C4-2B (cell line): ENCODE results near the gene COG5.

Experiments
- H3K27ac ChIP-seq: fragments of 450-650 bp; 2 replicates; pipeline ENCODE4 v1.5.1; 2017
- CTCF ChIP-seq: fragments of 450-650 bp; conservative IDR thresholded peaks from 2 replicates; pipeline ENCODE4 v1.5.1; 2017; ENCODE audit warnings: mild to moderate bottlenecking
- ZFX ChIP-seq: fragments of 450-650 bp; IDR thresholded peaks from 2 replicates; pipeline ENCODE4 v1.6.1; 2017

Gene COG5

DNA sequence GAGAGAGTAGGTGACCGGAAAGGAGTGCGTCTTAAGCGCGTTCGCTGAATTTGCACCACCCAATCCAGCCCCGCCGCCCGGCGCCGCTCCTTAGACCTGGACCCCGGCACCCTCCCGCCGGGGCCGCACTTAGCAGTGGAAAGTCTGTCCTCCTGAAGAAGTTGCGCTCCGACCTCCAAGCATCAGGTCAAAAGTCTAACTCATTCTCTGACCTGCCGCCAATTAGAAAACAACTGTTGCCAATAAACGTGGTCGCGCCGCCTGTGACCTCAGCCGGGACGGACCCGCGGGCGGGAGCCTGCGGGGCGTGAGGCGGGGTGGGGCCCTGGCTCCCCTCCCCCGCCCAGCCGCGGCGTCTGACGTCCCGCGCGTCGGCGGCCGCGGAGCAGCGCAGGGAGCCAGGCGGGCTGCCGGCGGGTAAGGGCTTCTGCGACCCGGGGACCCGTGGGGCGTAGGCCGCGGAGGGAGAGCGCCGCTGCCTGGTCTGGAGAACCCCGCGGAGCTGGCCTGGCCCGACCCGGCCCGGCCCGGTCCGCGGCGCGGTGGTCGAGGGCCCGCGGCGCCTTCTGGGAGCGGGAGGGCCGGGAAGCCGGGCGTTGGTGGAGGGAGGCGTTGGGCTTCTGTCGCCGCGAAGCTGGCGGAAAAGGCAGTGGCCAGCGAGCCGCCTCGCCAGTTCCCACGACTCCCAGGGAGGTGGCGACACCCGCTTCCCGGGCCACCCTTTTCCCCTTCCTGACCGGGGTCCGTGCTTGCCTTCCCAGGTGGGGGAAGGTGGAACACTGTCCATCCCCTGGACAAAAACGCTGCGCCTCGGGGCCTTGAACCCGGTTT, 16.4 kb upstream of the COG5 start, which contains the start of gene BCAP29:
Gene BCAP29 (plus strand): TSS at position 362 of the 831 bp plus-strand sequence. CDS start 527 bp downstream, outside the sequence.
- peak within 1 kb of the TSS; percentile 91 for H3K27ac ChIP-seq
- TF ChIP-seq CTCF, result peak; percentile 68
- peak; percentile 94 for TF ChIP-seq ZFX

- no peak for TF ChIP-seq CTCF
- TF ChIP-seq ZFX, result no peak
- peak overlapping the region; percentile 91 for H3K27ac ChIP-seq
Measured at GRCh38 chr7:107579554-107579884, 15.8 kb upstream of the COG5 start.

DNA sequence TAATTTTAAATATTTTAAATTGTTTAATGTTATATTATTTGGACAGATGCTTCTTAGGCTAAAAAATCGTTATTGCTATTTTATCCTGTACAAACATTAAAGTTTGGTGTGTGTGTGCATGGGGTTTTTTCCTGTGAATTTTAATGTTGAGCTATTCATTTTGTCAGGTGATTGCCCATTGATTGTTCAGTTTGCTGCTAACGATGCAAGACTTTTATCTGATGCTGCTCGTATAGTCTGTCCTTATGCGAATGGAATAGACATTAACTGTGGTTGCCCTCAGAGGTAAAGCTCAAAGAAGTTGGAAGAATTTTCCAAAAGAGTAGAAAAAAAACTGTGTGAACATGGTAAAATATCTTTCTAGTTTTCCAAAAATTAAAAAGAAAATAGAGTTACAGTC, 9.8 kb upstream of the COG5 start:
- TF ChIP-seq CTCF, result no peak
- no peak for TF ChIP-seq ZFX
- H3K27ac ChIP-seq, result no peak overlapping the region

DNA sequence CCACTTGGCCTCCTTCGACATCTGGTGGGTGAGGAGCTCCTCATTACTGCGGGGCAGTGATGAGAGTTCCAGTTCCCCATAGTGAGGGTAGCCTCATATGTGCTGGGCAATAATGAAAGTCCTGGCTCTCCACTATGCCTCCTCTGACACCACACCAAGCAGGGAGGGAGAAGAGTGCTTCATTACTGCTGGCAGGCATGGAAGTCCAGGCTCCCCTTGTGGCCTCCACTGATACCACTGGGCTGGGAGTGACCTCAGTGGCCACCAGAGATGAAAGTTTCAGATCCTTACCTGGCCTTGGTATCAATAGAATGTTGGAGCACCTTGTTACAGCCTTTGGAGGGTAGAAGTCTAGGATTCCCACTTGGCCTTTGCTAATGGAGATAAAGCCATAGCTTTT, 6.6 kb upstream of the COG5 start:
- H3K27ac ChIP-seq, result no peak overlapping the region
- TF ChIP-seq CTCF (no peak), ZFX (no peak)

DNA sequence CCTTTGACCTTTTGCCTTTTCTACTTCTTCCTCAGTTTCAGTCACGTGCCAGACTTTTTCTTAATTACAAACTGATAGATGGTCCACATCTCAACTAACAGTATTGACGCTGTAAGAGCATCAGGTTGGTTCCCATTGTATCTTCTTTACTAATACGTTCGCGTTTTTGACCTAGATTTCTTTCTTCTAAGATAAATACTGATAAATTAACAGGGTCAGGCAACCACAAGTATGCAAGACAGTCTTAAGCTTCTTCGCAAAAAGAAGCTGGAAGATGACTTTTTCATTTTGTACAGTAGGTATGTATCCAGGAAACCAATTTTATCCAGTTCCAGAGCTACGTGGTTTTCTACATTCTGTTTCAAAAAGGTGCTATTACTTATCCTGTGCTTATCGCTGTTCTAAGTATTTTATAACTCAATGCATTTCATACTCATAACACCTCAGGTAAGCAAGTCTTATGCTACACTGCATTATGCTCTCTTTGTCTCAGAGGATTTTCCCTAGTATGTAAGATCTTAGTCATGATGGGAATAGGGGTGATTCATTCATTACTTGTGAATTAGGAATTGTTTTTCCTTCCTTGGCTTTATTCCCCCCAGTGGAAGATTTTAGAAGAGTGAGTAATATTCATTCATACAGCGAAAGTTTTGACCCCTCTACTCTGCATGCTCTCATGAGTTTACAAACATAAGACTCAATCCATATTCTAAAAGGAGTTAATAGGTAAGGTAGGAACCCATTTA, 1.0 kb upstream of the COG5 start:
- no peak for TF ChIP-seq CTCF
- TF ChIP-seq ZFX, result no peak
- H3K27ac ChIP-seq, result peak overlapping the region; percentile 98

DNA sequence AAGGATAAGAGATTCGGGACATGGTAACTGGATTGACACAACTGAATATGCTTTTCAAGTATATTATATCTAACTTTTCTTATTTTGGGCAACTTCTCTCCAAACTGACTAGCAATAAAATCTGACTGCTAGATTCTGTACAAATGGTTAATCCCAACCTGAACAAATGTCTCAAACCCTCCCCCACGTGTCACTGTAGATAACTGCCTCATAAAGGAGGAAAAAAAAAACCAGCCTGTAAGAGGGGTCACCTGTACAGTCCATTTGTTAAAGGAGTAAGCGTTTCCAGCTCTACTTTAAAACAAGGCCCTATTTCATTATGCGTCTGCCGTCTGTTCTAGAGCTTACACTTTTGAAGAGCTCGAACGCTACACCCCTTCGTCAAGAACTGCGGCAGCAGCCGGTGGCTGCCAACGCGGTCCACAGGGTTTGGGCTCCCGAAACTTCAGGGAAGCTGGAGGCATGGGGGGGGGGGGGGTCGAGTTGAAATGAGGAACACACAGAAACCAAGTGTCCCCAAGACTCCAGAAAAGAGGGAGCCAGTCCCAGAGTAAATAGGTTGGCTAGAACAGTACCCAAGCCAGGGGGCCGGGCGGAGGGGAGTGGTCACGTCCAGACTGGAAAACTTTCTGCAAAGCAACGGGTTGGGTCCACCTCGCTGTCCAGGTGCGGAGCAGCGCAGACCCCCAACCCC, 492 bp downstream of the COG5 start:
- TF ChIP-seq CTCF (no peak), ZFX (no peak)
- peak overlapping the region; percentile 98 for H3K27ac ChIP-seq

DNA sequence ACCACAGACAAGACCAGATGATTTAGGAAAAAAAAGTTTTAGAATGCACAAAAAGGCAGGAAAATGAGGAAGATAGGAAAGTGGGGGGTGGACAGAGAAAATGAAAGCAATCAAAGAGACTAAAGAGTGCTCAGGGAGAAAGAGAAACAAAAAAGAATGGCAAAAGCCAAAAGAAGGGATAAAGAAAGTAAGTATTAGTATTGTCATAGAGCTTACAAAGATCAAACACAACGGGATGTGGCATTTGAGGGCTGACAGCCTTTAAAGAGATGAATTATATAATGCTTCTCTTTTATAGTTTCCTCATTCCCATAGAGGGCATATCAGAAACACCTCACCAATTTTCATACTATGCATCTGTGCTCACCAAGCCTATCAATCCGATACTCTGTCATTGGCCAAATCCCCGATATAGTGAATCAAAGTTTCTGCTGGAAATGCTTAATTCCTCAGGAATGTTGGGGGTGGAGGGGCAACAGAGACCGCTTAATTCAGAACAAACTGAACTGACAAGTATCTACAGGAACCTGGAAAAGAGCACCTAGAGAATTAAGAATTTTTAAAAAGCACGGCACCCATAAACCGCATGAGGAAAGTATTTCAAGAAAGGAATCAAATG, 2.7 kb downstream of the COG5 start:
- no peak overlapping the region for H3K27ac ChIP-seq
- TF ChIP-seq CTCF, result no peak
